A673 (cell line): ENCODE results near the gene CPXM2. TPM values are rescaled to one million over a fixed set of nuclear protein-coding genes. Genes with fewer than 3 reads are reported as not detected.

Experiments
- BruUV-seq: library from RNA; stranded (reverse); fragments of 400-500 nt; replicated peaks from 2 replicates; lab custom pipeline; 2021; lab: Mats Ljungman, UMichigan
- CTCF ChIA-PET: fragments of 300-600 bp; sonication (Branson Sonifier 250); formaldehyde crosslinking; loops from one replicate; lab custom pipeline; 2022; ENCODE audit warnings: antibody characterized with exemption; lab: Charles Lee
- POLR2A ChIA-PET: fragments of 300-600 bp; sonication (Branson Sonifier 250); formaldehyde crosslinking; loops from one replicate; lab custom pipeline; 2022; ENCODE audit warnings: antibody characterized with exemption; ENCODE audit not compliant: low non-redundant PET; lab: Charles Lee
- DNase-seq: peaks from one replicate; pipeline ENCODE4 v3.0.0-alpha.2; 2015; ENCODE audit warnings: low spot score
- H3K27ac ChIP-seq: fragments of 200-600 bp; sonication (generic); 2 replicates; pipeline ENCODE4 v1.5.1; 2016; ENCODE audit warnings: mixed run types, low read depth, mild to moderate bottlenecking, mixed read lengths, antibody characterized with exemption, low read length; ENCODE audit not compliant: poor library complexity, severe bottlenecking
- H3K27me3 ChIP-seq: fragments of 200-600 bp; sonication (generic); replicated peaks from 2 replicates; pipeline ENCODE4 v1.6.1; 2017; ENCODE audit warnings: mixed run types, low read depth, mild to moderate bottlenecking, mixed read lengths, antibody characterized with exemption, low read length; ENCODE audit not compliant: insufficient read depth, poor library complexity
- H3K36me3 ChIP-seq: fragments of 200-600 bp; sonication (generic); 2 replicates; pipeline ENCODE4 v1.6.1; 2016; ENCODE audit warnings: mixed run types, mild to moderate bottlenecking, mixed read lengths, antibody characterized with exemption, low read length; ENCODE audit not compliant: insufficient read depth, poor library complexity, severe bottlenecking
- H3K4me1 ChIP-seq: fragments of 200-600 bp; sonication (generic); 2 replicates; pipeline ENCODE4 v1.6.1; 2017; ENCODE audit warnings: mixed run types, mild to moderate bottlenecking, mixed read lengths, antibody characterized with exemption, low read length; ENCODE audit not compliant: insufficient read depth, poor library complexity, severe bottlenecking
- H3K4me3 ChIP-seq: fragments of 200-600 bp; sonication (generic); 2 replicates; pipeline ENCODE4 v1.5.1; 2016; ENCODE audit warnings: low read depth, mixed run types, mild to moderate bottlenecking, mixed read lengths, low read length; ENCODE audit not compliant: poor library complexity, severe bottlenecking
- H3K9me3 ChIP-seq: fragments of 200-600 bp; sonication (generic); 2 replicates; pipeline ENCODE4 v1.6.1; 2016; ENCODE audit warnings: mixed run types, low read depth, mild to moderate bottlenecking, mixed read lengths, antibody characterized with exemption, low read length; ENCODE audit not compliant: poor library complexity, severe bottlenecking
- EZH2 ChIP-seq: fragments of 200-600 bp; sonication (generic); IDR thresholded peaks from 2 replicates; pipeline ENCODE4 v1.6.1; 2017; ENCODE audit warnings: borderline replicate concordance, low read depth, mild to moderate bottlenecking, mixed read lengths, antibody characterized with exemption, low read length; ENCODE audit not compliant: poor library complexity, severe bottlenecking
- intact Hi-C: fragments of 100-400 bp; cut with micrococcal nuclease; formaldehyde crosslinking; loops from one replicate; pipeline ENCODE4 v1.10.0; 2022; ENCODE audit not compliant: unreplicated experiment
- total RNA-seq: library from RNA; stranded (reverse); gene quantifications from 2 replicates; pipeline ENCODE4 v1.2.3, GENCODE V29; 2021
- TF ChIP-seq, protein P1 (sequence below): fragments of 300-800, 200-600 bp; sonication (generic); conservative IDR thresholded peaks from 2 replicates; pipeline ENCODE4 v1.5.1; 2017; ENCODE audit warnings: low read depth, mild to moderate bottlenecking, antibody characterized with exemption, low read length, moderate library complexity, mixed read lengths

Gene CPXM2
- total RNA-seq, 1 experiment from 2014 or later = not detected

DNA sequence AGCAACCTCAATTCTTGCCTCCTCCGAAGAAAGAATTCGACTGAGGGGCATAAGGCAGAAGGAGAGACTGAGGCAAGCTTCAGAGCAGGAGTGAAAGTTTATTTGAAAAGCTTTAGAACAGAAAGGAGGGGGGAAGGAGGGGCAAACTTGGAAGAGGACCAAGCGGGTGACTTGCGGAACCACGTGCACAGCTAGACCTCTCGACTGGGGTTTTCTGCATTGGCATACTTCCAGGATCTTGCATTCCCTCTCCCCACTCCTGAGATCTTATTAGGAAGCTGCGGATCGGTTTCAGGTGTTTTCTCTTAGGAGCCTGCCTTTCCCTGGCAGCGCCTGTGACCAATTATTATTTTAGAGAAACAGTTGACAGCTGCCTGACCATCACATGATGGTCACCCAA, 20.3 kb upstream of the CPXM2 start:
- CTCF ChIA-PET = no interaction called here

DNA sequence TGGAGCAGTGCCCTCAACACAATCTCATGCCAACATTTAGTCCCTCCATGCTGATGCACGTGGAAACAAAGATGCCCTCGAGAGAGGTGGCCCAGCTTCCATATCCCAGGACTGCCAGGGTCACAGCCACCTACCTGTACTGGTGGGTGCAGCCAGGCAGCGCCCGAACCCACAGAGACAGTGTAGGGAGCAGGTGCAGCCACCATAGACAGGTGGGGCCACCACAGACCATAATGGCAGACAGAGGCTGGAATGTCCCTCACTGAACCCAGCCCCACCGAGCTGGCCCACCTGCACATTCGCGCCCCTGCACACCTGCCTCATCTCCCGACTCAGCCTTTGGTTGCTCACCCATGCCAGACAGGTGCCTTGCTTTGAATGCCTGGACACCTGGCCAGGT, 18.3 kb upstream of the CPXM2 start:
- Histone ChIP-seq H3K27me3 (peaks cover 84% of the 10 kb centered on the region), H3K27ac (no peak overlapping the region), H3K9me3 (no peaks in the 10 kb centered on the region), H3K4me3 (no peak overlapping the region), H3K36me3 (no peaks in the 10 kb centered on the region), H3K4me1 (no peaks in the 10 kb centered on the region)
- BruUV-seq = no TSS peak
- POLR2A ChIA-PET = no interaction called here
- TF ChIP-seq EZH2 = no peak
- TF ChIP-seq, protein P1, sequence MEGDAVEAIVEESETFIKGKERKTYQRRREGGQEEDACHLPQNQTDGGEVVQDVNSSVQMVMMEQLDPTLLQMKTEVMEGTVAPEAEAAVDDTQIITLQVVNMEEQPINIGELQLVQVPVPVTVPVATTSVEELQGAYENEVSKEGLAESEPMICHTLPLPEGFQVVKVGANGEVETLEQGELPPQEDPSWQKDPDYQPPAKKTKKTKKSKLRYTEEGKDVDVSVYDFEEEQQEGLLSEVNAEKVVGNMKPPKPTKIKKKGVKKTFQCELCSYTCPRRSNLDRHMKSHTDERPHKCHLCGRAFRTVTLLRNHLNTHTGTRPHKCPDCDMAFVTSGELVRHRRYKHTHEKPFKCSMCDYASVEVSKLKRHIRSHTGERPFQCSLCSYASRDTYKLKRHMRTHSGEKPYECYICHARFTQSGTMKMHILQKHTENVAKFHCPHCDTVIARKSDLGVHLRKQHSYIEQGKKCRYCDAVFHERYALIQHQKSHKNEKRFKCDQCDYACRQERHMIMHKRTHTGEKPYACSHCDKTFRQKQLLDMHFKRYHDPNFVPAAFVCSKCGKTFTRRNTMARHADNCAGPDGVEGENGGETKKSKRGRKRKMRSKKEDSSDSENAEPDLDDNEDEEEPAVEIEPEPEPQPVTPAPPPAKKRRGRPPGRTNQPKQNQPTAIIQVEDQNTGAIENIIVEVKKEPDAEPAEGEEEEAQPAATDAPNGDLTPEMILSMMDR = no peak
- intact Hi-C loops = no loop called here
- CTCF ChIA-PET = no interaction called here
- no peak for DNase-seq

More for the DNA sequence above, 20.3 kb upstream of the CPXM2 start:
- DNase-seq = no peak
- peaks cover 74% of the 10 kb centered on the region for H3K27me3 ChIP-seq
- intact Hi-C loops = no loop called here
- H3K27ac ChIP-seq = no peak overlapping the region
- H3K36me3 ChIP-seq = no peaks in the 10 kb centered on the region
- no peak for TF ChIP-seq EZH2
- TF ChIP-seq, protein P1 = no peak
- POLR2A ChIA-PET = interaction anchor here (0.6 kb wide), 1 partner anchor 388 kb away, joined by 3 read pairs; no protein-coding TSS in a partner anchor
- H3K9me3 ChIP-seq = no peaks in the 10 kb centered on the region
- no peak overlapping the region for H3K4me3 ChIP-seq
- no TSS peak for BruUV-seq
- no peaks in the 10 kb centered on the region for H3K4me1 ChIP-seq

DNA sequence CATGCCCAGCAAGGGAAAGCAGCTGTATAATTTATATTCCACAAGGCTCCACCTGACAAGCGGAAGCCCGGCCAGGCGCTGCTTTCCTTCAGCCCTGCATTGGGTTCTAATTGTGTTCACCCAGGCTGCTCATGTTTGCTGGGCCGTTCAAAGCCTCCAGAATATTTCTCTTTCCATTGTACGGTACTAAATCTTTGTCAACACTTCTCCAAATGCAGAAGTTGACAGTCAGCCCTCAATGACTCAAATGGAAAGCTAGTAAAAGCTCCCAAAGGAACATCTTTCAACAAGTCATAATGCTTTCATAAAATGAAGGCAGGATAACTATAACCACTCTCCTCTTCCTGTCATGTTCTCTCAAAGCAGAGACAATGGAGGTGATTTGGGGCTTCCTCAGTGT, 17.8 kb upstream of the CPXM2 start:
- Histone ChIP-seq H3K4me3 (no peak overlapping the region), H3K36me3 (no peaks in the 10 kb centered on the region), H3K9me3 (no peaks in the 10 kb centered on the region), H3K27ac (no peak overlapping the region), H3K4me1 (no peaks in the 10 kb centered on the region), H3K27me3 (peaks cover 80% of the 10 kb centered on the region)
- no TSS peak for BruUV-seq
- POLR2A ChIA-PET = no interaction called here
- CTCF ChIA-PET = no interaction called here
- no peak for DNase-seq
- intact Hi-C loops = no loop called here
- no peak for TF ChIP-seq EZH2
- TF ChIP-seq, protein P1 = no peak
